Ishikawa (cell line): ENCODE results near the gene XRCC4.

Experiments used
- CEBPB ChIP-seq: IDR thresholded peaks from 2 replicates; pipeline ENCODE4 v1.6.1; 2012
- CREB1 ChIP-seq: IDR thresholded peaks from 2 replicates; pipeline ENCODE4 v1.6.1; 2012; ENCODE audit warnings: low read depth
- EGR1 ChIP-seq: IDR thresholded peaks from 2 replicates; pipeline ENCODE4 v1.6.1; 2012
- EP300 ChIP-seq: IDR thresholded peaks from 2 replicates; pipeline ENCODE4 v1.6.1; 2012; ENCODE audit warnings: borderline replicate concordance
- FOXM1 ChIP-seq: IDR thresholded peaks from 2 replicates; pipeline ENCODE4 v1.6.1; 2012; ENCODE audit warnings: low read depth, borderline replicate concordance
- NFIC ChIP-seq: IDR thresholded peaks from 2 replicates; pipeline ENCODE4 v1.6.1; 2012
- RAD21 ChIP-seq: IDR thresholded peaks from 2 replicates; pipeline ENCODE4 v1.6.1; 2012; ENCODE audit warnings: low read depth
- TAF1 ChIP-seq: IDR thresholded peaks from 2 replicates; pipeline ENCODE4 v1.6.1; 2012; ENCODE audit warnings: low read depth, mild to moderate bottlenecking
- TCF12 ChIP-seq: IDR thresholded peaks from 2 replicates; pipeline ENCODE4 v1.6.1; 2012; ENCODE audit warnings: low read depth
- TEAD4 ChIP-seq: IDR thresholded peaks from 2 replicates; pipeline ENCODE4 v1.6.1; 2012
- YY1 ChIP-seq: IDR thresholded peaks from 2 replicates; pipeline ENCODE4 v1.6.1; 2012; ENCODE audit warnings: low read depth
- ZBTB7A ChIP-seq: IDR thresholded peaks from 2 replicates; pipeline ENCODE4 v1.6.1; 2012; ENCODE audit warnings: low read depth
- TF ChIP-seq, protein P1 (sequence below): IDR thresholded peaks from 2 replicates; pipeline ENCODE4 v1.6.1; 2012
- TF ChIP-seq, protein P2 (sequence below): IDR thresholded peaks from 2 replicates; pipeline ENCODE4 v1.6.1; 2012
- TF ChIP-seq, protein P3 (sequence below): IDR thresholded peaks from 2 replicates; pipeline ENCODE4 v1.6.1; 2012; ENCODE audit warnings: low read depth, mild to moderate bottlenecking

Gene XRCC4

DNA sequence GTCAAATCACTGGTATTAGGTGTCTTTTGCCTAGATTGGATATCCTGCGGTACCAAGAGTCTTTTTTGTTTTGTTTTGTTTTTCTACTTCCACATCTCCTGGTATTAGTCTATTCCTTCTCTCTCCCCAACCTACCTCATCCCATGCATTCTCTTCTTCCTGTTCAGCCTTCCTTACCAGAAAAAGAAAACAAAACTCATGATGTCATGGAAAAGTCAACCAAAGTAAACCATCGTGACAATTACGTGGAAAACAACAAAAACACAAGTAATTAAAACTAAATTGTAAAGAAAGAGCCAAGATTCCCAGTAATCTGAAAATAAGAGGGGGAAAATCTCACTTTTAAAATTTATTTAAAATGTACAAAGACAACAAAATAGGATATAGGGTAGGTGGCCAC lies 38.4 kb upstream of the XRCC4 start:
- TF ChIP-seq RAD21 (no peak), NFIC (no peak), EP300 (no peak)
- TF ChIP-seq, protein P1, sequence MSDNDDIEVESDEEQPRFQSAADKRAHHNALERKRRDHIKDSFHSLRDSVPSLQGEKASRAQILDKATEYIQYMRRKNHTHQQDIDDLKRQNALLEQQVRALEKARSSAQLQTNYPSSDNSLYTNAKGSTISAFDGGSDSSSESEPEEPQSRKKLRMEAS, result no peak

DNA sequence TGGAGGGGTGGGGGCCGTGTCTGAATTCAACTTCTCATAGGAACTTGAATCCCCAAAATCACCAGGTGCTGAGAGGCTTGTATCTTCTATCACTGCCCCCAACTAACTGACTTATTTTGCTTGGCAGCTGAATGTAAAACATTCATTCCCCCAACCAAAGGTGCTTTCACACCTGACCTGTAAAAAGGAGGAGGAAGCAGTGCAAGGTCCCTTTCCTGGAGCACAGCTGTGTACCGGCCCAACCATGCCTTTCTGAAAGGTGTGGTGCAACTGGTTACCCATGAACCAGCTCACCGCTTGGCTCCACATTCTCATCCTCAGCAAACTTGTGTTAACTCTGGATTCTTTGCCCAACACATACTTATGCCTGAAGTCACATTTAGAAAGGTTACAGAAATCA lies 34.8 kb upstream of the XRCC4 start:
- no peak for TF ChIP-seq EGR1
- TF ChIP-seq FOXM1, result no peak
- no peak for TF ChIP-seq RAD21
- no peak for TF ChIP-seq NFIC
- TF ChIP-seq, protein P1, result no peak
- TF ChIP-seq, protein P2, sequence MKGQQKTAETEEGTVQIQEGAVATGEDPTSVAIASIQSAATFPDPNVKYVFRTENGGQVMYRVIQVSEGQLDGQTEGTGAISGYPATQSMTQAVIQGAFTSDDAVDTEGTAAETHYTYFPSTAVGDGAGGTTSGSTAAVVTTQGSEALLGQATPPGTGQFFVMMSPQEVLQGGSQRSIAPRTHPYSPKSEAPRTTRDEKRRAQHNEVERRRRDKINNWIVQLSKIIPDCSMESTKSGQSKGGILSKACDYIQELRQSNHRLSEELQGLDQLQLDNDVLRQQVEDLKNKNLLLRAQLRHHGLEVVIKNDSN, result no peak
- TF ChIP-seq TCF12, result no peak
- no peak for TF ChIP-seq ZBTB7A
- no peak for TF ChIP-seq TEAD4
- TF ChIP-seq TAF1, result no peak
- TF ChIP-seq, protein P3, sequence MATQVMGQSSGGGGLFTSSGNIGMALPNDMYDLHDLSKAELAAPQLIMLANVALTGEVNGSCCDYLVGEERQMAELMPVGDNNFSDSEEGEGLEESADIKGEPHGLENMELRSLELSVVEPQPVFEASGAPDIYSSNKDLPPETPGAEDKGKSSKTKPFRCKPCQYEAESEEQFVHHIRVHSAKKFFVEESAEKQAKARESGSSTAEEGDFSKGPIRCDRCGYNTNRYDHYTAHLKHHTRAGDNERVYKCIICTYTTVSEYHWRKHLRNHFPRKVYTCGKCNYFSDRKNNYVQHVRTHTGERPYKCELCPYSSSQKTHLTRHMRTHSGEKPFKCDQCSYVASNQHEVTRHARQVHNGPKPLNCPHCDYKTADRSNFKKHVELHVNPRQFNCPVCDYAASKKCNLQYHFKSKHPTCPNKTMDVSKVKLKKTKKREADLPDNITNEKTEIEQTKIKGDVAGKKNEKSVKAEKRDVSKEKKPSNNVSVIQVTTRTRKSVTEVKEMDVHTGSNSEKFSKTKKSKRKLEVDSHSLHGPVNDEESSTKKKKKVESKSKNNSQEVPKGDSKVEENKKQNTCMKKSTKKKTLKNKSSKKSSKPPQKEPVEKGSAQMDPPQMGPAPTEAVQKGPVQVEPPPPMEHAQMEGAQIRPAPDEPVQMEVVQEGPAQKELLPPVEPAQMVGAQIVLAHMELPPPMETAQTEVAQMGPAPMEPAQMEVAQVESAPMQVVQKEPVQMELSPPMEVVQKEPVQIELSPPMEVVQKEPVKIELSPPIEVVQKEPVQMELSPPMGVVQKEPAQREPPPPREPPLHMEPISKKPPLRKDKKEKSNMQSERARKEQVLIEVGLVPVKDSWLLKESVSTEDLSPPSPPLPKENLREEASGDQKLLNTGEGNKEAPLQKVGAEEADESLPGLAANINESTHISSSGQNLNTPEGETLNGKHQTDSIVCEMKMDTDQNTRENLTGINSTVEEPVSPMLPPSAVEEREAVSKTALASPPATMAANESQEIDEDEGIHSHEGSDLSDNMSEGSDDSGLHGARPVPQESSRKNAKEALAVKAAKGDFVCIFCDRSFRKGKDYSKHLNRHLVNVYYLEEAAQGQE, result no peak
- no peak for TF ChIP-seq CEBPB
- TF ChIP-seq EP300, result no peak
- no peak for TF ChIP-seq CREB1
- TF ChIP-seq YY1, result no peak

DNA sequence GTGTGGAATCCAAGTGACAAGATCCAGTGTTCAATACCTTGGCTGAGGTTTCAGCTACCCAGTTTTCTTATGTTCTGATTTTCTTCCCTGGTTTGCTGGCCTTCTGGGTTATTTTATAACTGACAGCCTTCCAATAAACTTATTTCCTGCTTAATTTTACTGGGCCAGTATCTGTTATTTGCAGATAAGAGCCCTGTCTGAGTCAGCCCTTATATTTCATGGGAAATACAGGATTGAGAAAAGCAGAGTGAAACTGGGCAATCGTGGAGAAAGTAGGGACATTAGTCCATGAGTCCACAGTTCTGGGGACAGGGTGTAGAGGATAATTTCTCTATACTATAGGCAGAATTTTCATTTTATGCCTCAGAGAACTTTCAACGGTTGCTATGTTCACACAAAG lies 32.4 kb upstream of the XRCC4 start:
- TF ChIP-seq NFIC (no peak), TEAD4 (no peak)
- TF ChIP-seq, protein P1, result no peak

DNA sequence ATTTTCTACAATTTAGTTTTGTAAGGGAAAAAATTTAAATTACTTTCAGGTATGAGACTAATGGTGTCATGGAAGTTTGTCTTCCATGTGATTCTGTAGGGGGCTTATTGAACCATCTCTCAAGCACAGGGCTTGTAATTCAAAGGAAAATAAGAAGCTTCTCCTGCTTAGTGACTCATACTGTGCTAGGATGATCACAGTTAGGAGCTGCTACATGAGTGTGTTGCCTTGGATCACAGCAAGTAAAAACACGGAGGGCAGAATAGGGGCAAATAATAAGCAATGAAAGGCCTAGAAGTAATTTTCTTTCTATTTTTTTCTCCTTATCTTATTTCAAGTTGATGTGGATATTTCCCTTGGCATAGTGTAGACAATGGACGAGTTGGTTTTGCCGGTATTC lies 29.1 kb upstream of the XRCC4 start:
- TF ChIP-seq RAD21, result no peak

DNA sequence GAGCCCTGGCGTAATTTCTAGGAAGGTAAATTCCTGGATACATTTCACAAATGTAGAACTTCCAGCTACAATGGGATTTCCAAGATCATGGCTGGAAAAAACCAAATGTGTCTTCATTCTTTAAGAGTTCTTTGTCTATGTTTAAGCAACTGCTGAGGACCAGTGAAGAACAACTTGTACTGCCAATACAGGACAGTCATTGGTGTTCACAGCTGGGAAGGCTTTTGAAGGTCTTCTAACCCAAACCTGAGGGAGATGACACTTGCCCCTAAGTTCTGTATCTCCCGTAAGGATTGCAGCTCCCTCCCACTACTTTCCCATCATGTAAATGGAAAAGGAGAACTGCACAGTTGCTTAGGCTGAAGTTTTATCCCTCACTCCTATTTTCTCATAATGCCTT lies 28.5 kb upstream of the XRCC4 start:
- no peak for TF ChIP-seq TCF12
- no peak for TF ChIP-seq NFIC
- TF ChIP-seq FOXM1, result no peak
- TF ChIP-seq EGR1, result no peak
- TF ChIP-seq RAD21, result no peak
- no peak for TF ChIP-seq CEBPB

DNA sequence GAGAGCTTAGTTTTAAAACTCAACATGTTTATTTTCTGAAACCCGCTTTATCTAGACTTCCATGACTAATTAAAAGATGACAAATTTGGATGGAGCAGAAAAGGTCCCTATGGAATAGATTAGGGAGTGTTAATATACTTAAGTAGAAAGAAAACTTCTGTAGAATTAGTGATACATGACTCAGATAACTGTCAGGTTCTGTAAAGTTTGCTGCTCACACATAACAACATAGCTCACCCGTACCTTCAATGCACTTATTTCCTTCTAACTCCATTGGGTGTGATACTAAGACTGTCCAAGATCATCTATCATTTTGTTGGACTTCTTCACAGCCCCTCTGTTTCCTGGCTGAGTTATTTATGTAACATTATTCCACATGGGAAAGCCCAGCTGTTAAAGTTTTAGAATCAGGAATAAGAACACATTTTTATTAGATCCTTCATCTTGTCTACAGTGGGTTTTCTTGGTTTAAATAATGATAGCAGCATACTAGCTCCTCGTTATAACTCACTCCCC lies 27.9 kb upstream of the XRCC4 start:
- TF ChIP-seq TEAD4 (no peak), RAD21 (no peak), NFIC (no peak), EP300 (no peak), TAF1 (no peak), EGR1 (no peak), ZBTB7A (no peak), TCF12 (no peak), YY1 (no peak), CREB1 (no peak)
- TF ChIP-seq, protein P3, result no peak
- TF ChIP-seq, protein P2, result no peak

DNA sequence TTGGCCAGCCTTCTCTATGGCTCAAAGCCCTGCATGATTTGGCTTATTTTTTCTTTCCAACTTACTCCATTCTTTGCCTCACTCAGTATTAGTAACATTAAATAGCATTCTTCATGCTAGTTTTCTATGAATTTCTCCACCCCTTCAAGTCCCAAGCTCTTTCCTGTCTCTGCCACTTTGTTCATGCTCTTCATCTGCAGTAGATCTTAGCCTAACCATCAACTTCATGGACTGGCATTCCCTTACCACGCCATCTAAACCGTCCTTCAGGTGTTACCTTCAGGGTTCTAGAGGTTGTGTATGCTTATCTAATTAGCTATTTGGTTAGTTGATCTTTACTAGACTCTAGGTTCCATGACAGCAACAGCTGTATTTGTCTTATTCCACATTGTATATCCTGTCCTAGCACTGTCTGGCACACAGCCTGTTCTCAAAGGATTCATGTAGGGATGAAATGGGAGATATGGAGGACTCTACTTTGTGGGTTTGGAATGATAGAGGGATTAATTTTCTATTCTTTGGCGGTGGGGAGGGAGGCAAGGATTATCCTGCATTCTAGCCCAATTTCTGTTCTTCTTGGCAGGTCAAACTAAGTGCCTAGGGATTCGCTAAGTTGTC lies 26.5 kb upstream of the XRCC4 start:
- TF ChIP-seq, protein P2, result no peak
- TF ChIP-seq ZBTB7A (no peak), TAF1 (no peak), TEAD4 (no peak), CREB1 (no peak), YY1 (no peak), EP300 (no peak), FOXM1 (no peak), CEBPB (no peak), EGR1 (no peak), NFIC (no peak)
- TF ChIP-seq, protein P3, result no peak
